Esophagus squamous epithelium (tissue), 5 donors: Measurements from ENCODE around the gene ZFY. TPM values are rescaled to one million over a fixed set of nuclear protein-coding genes. Genes with fewer than 3 reads are reported as not detected.

ENCODE experiments used
- DNase-seq: peaks from one replicate; lab custom pipeline; 2025; lab: John Stamatoyannopoulos, UW
- H3K27ac ChIP-seq, 4 donors: fragments of 200-600 bp; sonication (generic); one replicate each; pipeline ENCODE4 v1.5.1; 2016 to 2019; ENCODE audit warnings: mild to moderate bottlenecking in 1 of 4
- H3K27me3 ChIP-seq, 4 donors: fragments of 200-600 bp; sonication (generic); 1 replicate in 3 of 4; 2 replicates in 1 of 4; pipeline versions ENCODE4 v1.5.1 to v1.6.0; 2017 to 2021; ENCODE audit warnings: antibody characterized with exemption in 1 of 4
- H3K36me3 ChIP-seq, 3 donors: fragments of 200-600 bp; sonication (generic); one replicate each; pipeline ENCODE4 v1.5.1; 2016 to 2019
- H3K4me1 ChIP-seq, 3 donors: fragments of 200-600 bp; sonication (generic); one replicate each; pipeline ENCODE4 v1.5.1; 2017 to 2019
- H3K4me3 ChIP-seq, 4 donors: fragments of 200-600 bp; sonication (generic); 1 replicate in 3 of 4; 2 replicates in 1 of 4; pipeline ENCODE4 v1.5.1; 2016 to 2019; ENCODE audit warnings: mild to moderate bottlenecking in 2 of 4, moderate library complexity in 1 of 4
- H3K9me3 ChIP-seq, 3 donors: fragments of 200-600 bp; sonication (generic); one replicate each; pipeline ENCODE4 v1.5.1; 2016 to 2019
- POLR2A ChIP-seq, 4 donors: fragments of 450-650 bp; IDR thresholded peaks; one replicate each; pipeline ENCODE4 v1.6.1; 2017; ENCODE audit warnings: antibody characterized with exemption in 4 of 4, mild to moderate bottlenecking in 4 of 4, moderate library complexity in 3 of 4
- WGBS, 2 donors: methylation state at CpG; one replicate each; pipeline ENCODE4 v1.1.5; 2018; 5-methylcytosine and 5-hydroxymethylcytosine counted together
- intact Hi-C: fragments of 100-400 bp; cut with DNase I; formaldehyde crosslinking; loops from one replicate; pipeline ENCODE4 v1.15.0; 2022
- total RNA-seq, 4 donors: library from RNA; depleted of rRNA; stranded (reverse); fragments of >200 nt; gene quantifications; one replicate each; pipeline ENCODE4 v1.1.0, GENCODE V29; 2016
- TF ChIP-seq, protein P1 (sequence below), 6 experiments: fragments of 450-650 bp in 4 of 6; fragments of 200-600 bp in 2 of 6; sonication (generic) in 2 of 6; IDR thresholded peaks; one replicate each; pipeline ENCODE4 v1.5.1; 2016 to 2019; ENCODE audit warnings: antibody characterized with exemption in 6 of 6, mild to moderate bottlenecking in 4 of 6, moderate library complexity in 4 of 6
- donor health status: DM: yes; HTN: yes; CAD: no.

The ZFY gene
- total RNA-seq, 4 donors from 2014 or later, result 8.4 to 19.1 TPM; not detected in 2

DNA sequence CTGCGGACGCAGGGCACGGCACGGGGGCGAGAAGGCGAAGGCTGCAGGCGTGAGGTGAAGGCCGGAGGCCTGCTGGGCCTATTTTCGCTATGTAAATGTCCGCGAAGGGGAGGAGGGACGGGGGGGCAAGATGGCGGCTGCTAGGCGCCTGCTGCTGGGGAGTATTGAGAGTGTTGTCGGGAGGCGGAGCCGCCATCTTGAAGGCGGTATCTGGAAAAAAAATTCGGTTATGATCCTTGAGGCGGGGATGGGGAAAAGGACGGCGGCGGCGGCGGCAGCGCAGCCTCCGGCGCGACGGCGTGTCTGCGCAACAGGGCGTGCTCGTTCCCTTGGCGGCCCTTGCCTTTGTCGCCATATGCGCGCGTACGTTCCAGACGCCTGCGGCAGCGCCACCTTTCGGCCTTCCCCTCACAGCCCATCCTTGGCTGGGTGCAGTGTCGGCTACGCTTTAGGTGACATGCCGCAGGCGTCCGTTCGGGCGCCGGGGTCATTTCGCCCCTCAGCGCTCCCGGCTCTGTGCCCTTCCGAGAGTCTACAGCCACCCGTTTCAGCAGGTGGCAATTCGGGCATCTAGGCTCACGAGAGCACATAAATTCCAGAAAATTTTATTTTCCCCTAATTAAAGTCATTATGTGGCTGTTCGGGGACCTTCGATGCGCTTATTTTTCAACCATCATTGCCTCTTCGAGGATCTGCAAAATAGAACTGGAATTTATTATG is 695 bp downstream of the ZFY start:
- H3K4me1 ChIP-seq, result peaks cover 0 to 61% (median 0%) of the 10 kb centered on the region in 3 donors
- peak overlapping the region in 2 of 4 donors; percentile 97 to 98 for H3K27ac ChIP-seq
- intact Hi-C loops, result no loop called here
- 1% methylated on average over 10 of the region's 63 CpGs; no CpG with 5 or more reads in 1 of the 2 donors for WGBS, 2 donors
- no peaks in the 10 kb centered on the region for H3K9me3 ChIP-seq
- TF ChIP-seq POLR2A (IDR thresholded peaks at IDR 0.05), result no peak
- TF ChIP-seq, protein P1, sequence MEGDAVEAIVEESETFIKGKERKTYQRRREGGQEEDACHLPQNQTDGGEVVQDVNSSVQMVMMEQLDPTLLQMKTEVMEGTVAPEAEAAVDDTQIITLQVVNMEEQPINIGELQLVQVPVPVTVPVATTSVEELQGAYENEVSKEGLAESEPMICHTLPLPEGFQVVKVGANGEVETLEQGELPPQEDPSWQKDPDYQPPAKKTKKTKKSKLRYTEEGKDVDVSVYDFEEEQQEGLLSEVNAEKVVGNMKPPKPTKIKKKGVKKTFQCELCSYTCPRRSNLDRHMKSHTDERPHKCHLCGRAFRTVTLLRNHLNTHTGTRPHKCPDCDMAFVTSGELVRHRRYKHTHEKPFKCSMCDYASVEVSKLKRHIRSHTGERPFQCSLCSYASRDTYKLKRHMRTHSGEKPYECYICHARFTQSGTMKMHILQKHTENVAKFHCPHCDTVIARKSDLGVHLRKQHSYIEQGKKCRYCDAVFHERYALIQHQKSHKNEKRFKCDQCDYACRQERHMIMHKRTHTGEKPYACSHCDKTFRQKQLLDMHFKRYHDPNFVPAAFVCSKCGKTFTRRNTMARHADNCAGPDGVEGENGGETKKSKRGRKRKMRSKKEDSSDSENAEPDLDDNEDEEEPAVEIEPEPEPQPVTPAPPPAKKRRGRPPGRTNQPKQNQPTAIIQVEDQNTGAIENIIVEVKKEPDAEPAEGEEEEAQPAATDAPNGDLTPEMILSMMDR (IDR thresholded peaks at IDR 0.05), result peak in 2 of 6 experiments; percentile 48 to 66
- DNase-seq, result no peak
- H3K27me3 ChIP-seq, result no peaks in the 10 kb centered on the region
- peak overlapping the region in 2 of 4 donors; percentile 58 to 66 for H3K4me3 ChIP-seq
- no peaks in the 10 kb centered on the region for H3K36me3 ChIP-seq

DNA sequence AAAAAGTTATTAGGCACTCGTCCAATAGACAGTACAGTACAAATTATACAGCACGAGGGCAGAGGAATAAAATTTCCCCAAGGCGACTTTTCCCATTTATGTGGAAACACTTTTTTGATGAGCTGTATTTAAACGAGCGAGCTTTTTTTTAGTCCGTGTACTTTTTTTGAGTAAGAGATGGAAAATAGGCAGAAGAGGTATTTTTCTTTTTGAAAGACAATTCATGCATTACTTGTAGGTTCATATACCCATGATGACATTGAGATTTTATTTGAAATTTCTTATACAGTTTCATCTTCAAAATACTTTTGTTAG is 1.2 kb downstream of the ZFY start:
- WGBS, 2 donors, result 2% methylated on average over 6 of the region's 6 CpGs; no CpG with 5 or more reads in 1 of the 2 donors
- intact Hi-C loops, result no loop called here
- H3K9me3 ChIP-seq, result no peaks in the 10 kb centered on the region
- no peak for DNase-seq
- peak overlapping the region in 2 of 4 donors; percentile 97 to 98 for H3K27ac ChIP-seq
- H3K4me3 ChIP-seq, result peak overlapping the region in 2 of 4 donors; percentile 58 to 66
- no peaks in the 10 kb centered on the region for H3K36me3 ChIP-seq
- H3K27me3 ChIP-seq, result no peaks in the 10 kb centered on the region
- peaks cover 0 to 66% (median 0%) of the 10 kb centered on the region in 3 donors for H3K4me1 ChIP-seq
- TF ChIP-seq POLR2A (IDR thresholded peaks at IDR 0.05), result no peak
- TF ChIP-seq, protein P1 (IDR thresholded peaks at IDR 0.05), result no peak

DNA sequence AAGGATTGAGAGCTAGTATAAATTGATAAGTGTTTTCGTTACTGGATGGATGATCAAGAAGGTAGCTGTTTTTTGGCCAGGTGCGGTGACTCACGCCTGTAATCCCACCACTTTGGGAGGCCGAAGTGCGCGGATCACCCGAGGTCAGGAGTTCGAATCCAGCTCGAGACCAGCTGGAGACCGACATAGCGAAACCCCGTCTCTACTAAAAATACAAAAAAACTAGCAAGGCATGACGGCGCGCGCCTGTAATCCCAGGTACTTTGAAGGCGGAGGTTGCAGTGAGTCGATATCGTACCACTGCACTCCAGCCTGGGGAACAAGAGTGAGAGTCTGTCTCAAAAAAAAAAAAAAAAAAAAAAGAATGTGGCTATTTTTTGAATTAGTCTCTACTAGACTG is 2.0 kb downstream of the ZFY start:
- H3K27ac ChIP-seq, result peak overlapping the region in 1 of 4 donors; percentile 98
- no peak for DNase-seq
- H3K36me3 ChIP-seq, result no peaks in the 10 kb centered on the region
- no peaks in the 10 kb centered on the region for H3K9me3 ChIP-seq
- no peaks in the 10 kb centered on the region for H3K27me3 ChIP-seq
- TF ChIP-seq, protein P1 (IDR thresholded peaks at IDR 0.05), result no peak
- no peak for TF ChIP-seq POLR2A (IDR thresholded peaks at IDR 0.05)
- 57% methylated on average over 19 of the region's 19 CpGs; no CpG with 5 or more reads in 1 of the 2 donors for WGBS, 2 donors
- intact Hi-C loops, result no loop called here
- H3K4me1 ChIP-seq, result peaks cover 0 to 69% (median 0%) of the 10 kb centered on the region in 3 donors
- H3K4me3 ChIP-seq, result peak overlapping the region in 1 of 4 donors; percentile 66

DNA sequence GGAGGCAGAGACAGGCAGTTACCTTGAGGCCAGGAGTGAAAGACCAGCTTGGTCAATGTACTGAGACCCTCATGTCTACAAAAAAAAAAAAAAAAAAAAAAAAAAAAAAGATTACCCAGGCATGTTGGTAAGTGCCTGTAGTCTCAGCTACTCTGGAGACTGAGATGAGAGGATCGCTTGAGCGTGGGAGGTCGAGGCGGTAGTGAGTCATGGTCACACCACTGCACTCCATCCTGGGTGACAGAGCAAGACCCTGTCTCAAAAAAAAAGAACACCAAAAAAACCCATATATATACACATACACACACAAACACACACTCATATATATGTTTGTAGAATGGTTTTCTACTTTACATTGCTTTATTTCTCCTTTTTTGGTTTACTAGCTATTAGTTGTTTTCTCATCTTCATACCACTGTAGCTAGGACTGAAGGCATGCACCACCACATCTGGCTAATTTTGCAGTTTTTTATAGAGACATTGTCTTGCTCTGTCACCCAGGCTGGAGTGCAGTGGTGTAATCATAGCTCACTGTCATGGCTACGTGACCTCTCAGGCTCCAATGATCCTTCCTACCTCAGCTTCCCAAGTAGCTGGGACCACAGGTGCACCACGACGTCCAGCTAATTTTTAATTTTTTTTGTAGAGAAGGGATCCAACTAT is 14.5 kb downstream of the ZFY start:
- Histone ChIP-seq H3K27ac (no peak overlapping the region), H3K36me3 (no peaks in the 10 kb centered on the region), H3K4me3 (no peak overlapping the region), H3K27me3 (no peaks in the 10 kb centered on the region), H3K9me3 (no peaks in the 10 kb centered on the region), H3K4me1 (peaks cover 0 to 19% (median 0%) of the 10 kb centered on the region in 3 donors)
- TF ChIP-seq, protein P1 (IDR thresholded peaks at IDR 0.05), result no peak
- TF ChIP-seq POLR2A (IDR thresholded peaks at IDR 0.05), result no peak
- intact Hi-C loops, result no loop called here
- 95% methylated on average over 7 of the region's 7 CpGs; no CpG with 5 or more reads in 1 of the 2 donors for WGBS, 2 donors
- DNase-seq, result no peak

DNA sequence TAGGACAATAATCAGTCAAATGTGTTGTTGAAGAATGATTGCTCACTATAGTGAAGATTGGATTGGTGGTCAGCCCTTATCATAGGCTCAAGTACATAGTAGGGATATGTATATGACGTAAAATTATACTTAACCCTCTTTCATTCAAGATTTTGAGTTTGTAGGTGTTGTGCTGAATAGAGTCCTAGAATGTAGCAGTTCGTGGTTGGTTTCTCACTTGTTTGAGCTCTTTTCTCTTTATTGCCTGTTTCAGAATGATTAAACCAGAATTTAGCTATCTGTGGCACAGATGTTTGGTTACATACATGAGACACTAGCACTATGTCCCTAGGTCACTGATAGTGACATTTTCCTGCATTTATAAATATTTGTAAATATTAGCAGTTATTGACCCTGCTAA is 15.5 kb downstream of the ZFY start:
- no peak for TF ChIP-seq POLR2A (IDR thresholded peaks at IDR 0.05)
- TF ChIP-seq, protein P1 (IDR thresholded peaks at IDR 0.05), result no peak
- no peak overlapping the region for H3K27ac ChIP-seq
- intact Hi-C loops, result no loop called here
- peaks cover 0 to 25% (median 0%) of the 10 kb centered on the region in 3 donors for H3K4me1 ChIP-seq
- 97% methylated on average over 2 of the region's 2 CpGs; no CpG with 5 or more reads in 1 of the 2 donors for WGBS, 2 donors
- no peak for DNase-seq
- no peak overlapping the region for H3K4me3 ChIP-seq
- H3K27me3 ChIP-seq, result no peaks in the 10 kb centered on the region
- no peaks in the 10 kb centered on the region for H3K9me3 ChIP-seq
- no peaks in the 10 kb centered on the region for H3K36me3 ChIP-seq
